Stimulated activated CD4-positive, alpha-beta T cell treated with anti-CD3 and anti-CD28 coated beads, Interleukin-4, amount 100 ng/mL, for 24 hours (primary cell): ENCODE results near the gene AKR1C3.
"Not testable (repeated sequence)": the region's sequence is repeated elsewhere in the genome, so short reads cannot be mapped to it uniquely, and the experiment has no call there.

Experiments
- DNase-seq: peaks from one replicate; pipeline ENCODE4 v3.0.0-alpha.2; 2020

AKR1C3 gene

DNA sequence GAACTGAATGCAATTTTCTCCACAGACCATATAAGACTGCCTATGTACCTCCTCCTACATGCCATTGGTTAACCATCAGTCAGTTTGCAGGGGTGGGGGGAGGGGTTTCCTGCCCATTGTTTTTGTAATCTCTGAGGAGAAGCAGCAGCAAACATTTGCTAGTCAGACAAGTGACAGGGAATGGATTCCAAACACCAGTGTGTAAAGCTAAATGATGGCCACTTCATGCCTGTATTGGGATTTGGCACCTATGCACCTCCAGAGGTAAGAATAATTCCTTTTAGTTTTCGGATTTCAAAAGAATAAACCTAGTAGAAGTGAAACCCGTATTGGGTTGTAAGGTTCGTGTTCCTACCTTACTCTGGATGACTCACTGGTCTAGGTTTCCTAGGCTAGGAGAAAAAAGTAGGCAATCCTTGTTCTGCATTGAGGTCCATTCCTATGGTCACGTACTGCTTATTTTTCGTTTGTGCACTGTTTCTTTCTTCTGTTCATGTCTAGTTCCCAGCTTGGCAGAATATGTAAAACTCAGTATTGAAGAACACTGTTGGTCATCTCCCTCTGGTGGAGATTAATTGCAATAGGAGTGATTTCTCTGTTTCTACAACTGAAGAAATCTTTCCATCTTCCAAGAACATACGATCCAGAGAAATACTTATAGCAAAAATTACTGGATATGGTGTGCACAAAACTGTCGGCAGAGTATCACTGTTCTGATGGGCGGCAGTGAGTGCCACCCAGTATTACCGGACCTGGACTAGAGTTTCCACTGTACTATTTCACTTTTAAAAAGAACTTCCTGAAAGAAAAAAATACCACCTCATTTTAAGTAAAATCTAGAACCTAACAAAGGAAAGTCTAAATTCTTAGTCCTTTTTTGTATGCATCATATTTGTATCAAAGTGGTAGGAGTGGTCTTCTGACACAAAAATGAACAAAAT is at the start of gene AKR1C3:
Gene AKR1C3 (plus strand): TSS at position 150 of the 941 bp plus-strand sequence. CDS start 31 bp downstream, at position 181.
- no peak for DNase-seq

DNA sequence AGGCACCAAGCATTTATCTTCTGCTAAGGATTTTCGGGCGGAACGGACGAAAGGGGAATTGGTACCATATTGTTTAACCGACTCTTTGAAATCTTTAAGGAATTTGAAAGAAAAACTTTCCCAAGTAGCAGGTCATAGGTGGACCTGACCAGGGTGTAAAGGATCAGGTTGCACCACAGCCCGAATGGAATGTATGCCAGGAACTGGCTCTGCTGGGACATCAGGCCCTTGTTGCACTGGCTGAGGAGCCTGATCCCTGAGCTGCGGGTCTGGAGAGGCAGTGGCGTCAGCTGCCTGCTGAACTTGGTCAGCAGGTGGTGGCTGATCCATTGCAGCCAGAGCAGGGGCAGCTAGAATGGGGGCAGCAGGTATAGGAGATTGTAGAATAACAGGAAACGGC is 49.1 kb upstream of the AKR1C3 start:
- DNase-seq = no peak

DNA sequence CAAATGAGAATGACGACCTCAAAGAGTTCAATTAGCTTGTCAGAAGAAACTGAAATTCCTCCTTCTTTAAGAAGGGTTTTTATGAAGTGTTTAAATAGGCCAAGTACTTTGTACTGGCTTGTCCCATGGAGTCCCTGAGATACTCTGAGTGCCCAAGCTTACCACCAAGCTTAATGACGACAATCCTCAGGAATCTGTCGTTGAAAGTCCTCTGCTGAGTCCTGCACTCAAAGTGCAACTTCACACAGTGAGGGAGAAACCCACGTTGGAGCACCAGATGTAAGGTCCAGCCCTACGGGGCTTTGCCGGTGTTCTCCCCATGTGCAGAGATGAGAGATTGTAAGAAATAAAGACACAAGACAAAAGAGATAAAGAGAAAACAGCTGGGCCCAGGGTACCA is 47.8 kb upstream of the AKR1C3 start:
- no peak for DNase-seq

DNA sequence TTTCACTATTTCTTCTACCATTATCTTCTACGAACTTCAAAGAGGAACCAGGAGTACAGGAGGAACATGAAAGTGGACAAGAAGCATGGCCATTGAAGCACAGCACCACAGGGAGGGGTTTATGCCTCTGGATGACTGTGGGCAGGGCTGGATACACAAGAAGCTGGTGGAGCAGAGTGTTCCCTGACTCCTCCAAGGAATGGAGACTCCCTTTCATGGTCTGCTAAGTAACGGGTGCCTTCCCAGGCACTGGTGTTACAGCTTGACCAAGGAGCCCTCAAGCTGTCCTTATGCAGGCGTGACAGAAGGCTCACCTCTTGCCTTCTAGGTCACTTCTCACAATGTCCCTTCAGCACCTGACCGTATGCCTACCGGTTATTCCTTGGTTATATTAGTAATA is 47.2 kb upstream of the AKR1C3 start:
- not testable (repeated sequence) for DNase-seq

DNA sequence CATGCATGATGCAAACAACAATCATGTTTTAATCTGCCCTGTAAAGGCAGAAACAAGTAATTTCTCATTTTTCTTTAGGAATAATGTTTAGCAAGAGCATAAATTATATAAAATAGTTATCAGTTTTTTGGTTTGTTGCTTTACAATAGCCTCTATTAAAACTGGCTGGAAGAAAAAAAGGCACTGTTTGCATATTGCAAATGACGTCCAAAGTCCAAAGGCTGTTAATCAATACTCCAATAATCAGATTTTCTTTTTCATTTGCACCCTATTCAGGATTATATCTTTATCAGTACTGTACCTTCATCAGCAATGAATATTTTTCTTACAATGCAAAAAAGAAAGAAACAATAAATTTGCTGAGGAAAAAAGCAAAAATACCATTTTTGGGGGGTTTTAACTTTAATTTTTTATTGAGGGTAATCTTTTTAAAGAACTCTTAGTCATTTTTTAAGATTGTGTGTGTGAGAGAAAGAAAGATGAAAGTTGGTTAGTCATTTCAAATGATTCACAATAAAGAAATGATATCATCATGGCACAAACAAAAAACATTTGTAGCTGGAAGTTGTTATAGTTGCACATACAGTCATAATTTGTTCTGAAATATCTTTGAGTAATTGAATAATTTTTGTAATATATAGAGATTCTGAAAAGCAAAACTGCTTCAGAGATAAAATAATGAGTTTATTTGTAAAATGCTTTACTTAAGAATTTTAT is 46.1 kb upstream of the AKR1C3 start:
- no peak for DNase-seq

GRCh38 chr10:5052951-5053500 is 41.2 kb upstream of the AKR1C3 start:
- DNase-seq = not testable (repeated sequence)

- not testable (repeated sequence) for DNase-seq
These were observed 39.4 kb upstream of the AKR1C3 start for GRCh38 chr10:5054831-5055230.

GRCh38 chr10:5059267-5059666 is 34.9 kb upstream of the AKR1C3 start:
- not testable (repeated sequence) for DNase-seq

GRCh38 chr10:5060791-5061190 is 33.4 kb upstream of the AKR1C3 start:
- not testable (repeated sequence) for DNase-seq

DNA sequence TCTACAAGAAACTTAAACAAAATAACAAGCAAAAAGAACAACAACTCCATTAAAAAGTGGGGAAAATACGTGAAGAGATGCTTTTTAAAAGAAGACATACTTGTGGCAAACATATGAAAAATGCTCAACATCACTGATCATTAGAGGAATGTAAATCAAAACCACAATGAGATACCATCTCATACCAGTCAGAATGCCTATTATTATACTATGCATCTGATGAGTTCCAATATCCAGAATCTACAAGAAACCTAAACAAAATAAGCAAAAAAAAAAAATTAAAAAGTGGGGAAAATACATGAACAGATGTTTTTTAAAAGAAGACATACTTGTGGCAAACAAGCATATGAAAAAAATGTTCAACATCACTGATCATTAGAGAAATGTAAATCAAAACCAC is 29.6 kb upstream of the AKR1C3 start:
- DNase-seq = no peak

DNA sequence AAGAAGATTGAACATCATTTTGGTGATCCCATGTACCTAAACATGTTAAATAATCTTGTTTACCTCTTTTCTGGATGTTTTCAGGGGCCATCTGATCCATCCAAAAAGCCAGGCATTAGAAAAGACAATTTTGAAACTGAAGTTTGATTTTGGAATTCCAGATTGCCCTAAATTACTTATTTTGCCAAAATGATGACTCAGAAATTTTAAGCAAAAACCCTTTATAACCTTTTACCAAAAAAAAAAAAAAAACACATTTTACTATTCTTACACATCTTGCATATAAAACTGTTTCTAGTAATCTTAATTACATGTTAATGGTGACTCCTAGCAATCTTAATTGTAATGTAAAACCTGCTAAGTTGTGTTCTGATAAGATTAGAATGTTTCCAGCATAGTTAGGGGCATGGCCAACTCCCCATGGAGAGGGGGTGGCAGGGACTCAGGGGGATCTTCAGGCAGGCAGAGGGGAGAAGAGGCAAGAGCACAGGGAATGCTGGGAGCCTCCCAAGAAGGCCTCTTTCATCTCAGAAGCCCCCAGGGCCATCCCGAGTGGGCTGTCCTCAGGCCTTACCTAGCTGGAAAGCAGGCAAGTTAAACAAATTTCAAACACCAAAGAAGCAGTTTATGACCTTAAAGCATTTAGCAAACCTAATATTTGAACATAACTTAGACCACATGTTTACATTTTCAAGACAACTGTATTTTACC is 25.8 kb upstream of the AKR1C3 start:
- DNase-seq = no peak

GRCh38 chr10:5070648-5071410 is 23.4 kb upstream of the AKR1C3 start:
- DNase-seq = no peak

DNA sequence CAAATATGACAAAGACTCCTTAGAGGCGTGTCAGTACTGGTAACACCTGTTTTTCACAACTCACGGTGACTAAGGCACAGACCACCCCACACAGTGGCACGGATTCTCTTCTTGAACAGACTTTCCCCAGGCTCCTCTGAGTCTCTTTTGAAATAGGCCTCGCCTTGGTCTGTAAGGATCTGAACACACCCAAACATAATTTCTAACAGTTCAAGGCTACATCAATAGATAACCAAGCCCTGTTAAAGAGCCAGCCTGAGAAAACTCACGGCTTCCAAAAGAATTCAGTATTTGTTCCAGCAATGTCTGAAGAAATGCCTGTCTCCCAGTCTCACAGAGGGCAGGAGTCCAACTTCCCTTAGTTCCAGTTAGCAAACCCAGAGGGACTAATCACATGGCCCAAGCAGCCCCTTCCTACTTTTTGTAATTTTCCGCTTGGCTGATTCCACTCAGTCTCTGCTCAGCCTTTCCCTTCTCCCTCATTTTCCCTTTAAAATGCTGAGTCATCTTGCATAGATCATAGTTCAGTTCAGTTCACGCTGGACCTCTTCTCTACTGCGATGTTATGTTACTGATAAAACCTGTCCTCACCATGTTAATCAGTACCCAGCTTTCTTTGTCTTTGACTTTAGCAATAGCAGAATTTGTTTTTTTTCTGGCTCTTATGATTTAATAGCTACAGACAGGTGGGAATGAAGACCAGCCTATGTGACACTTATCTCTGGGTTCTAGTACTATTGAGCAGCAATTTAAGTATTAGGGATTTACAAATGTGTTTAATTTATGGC is 22.6 kb upstream of the AKR1C3 start:
- DNase-seq = no peak

GRCh38 chr10:5073659-5074058 is 20.6 kb upstream of the AKR1C3 start:
- no peak for DNase-seq

DNA sequence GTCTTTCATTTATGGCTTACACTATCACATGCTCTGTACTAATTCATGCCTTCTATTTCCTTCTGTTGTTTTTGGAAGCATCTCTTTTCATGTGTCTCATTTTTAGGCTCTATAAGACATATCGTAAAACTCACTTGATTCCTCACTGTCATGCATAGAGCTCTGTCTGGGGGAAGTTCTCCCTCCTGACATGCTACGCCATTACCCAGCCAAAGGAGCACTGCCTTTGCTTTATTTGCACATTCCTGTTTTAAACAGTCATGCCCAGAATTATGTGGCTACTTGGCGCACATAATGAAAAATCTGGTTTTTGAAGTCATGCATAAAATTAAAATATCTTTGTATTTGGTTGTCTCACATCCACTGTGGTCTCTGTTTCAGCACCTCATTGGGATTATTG is 17.6 kb upstream of the AKR1C3 start:
- DNase-seq = no peak

DNA sequence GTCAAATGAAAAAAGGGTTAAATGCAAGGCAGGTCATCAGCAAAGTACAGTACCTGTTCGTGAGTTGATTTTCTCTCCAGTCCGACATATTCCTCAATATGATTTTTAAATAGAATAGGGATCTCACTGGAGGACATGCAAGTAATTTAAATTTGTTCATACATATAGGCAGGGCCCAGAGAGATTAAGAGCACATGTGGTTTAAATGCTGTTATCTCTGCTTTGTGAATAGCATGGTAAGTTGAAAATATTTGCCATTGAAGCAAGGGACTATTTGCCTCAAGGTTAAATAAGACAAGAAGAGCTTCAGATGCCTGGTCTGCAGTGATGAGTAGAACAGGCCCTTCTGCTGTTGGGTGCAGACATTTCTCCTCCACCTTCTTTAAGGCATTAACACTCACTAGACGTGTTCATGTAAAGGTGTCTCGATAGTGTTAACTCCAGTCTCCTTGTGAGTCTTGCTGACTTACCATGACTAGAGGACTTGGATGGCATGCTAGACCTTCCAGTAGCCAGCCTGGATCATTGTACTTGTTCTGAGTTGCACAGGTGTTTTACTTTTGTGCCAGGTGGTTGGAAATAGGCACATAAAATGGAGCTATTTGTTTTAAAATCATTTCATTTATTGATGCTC is 15.6 kb upstream of the AKR1C3 start:
- no peak for DNase-seq

DNA sequence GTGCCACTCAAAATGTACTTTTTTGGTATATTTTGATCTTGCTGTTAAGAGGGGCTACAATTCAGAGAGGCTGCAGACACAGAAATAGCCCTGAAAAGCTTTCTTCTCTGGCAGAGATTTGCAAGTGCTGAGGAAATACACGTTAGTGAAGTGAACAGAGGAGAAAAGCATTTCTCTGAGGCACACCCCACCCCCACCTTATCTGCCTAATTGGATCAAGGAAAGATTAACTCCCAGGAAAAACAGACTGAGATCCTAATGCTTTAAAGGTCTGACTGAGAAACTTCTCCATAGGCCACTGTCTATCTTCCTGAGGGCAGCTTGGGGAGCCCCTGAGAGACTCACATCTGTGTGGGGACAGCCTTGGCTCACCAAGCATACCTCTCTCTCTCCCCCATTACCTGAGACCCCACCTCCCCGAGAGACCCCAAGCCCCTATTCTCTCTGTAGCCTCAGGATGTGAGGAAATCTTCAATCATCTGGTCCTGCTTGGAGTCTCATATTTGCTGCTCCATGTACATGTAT is 14.8 kb upstream of the AKR1C3 start:
- no peak for DNase-seq

DNA sequence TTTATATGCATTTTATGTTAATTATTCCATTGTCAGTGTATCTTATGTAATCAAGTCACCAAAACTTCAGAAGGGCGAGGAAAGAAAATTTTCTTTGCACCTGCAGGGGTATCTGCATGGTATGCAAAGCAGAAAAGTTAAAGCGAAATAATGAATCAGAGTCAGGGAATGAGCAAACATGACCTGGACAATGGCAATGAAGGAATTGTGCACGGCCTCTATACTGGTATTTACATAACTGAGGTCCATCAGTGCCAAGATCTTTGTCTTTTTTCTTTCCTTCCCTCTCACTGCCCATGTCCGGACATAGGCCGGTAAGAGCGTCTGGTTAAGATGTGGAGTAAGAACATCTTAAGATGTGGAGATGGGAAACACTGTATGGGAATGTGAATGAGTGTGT is 14.4 kb upstream of the AKR1C3 start:
- no peak for DNase-seq

DNA sequence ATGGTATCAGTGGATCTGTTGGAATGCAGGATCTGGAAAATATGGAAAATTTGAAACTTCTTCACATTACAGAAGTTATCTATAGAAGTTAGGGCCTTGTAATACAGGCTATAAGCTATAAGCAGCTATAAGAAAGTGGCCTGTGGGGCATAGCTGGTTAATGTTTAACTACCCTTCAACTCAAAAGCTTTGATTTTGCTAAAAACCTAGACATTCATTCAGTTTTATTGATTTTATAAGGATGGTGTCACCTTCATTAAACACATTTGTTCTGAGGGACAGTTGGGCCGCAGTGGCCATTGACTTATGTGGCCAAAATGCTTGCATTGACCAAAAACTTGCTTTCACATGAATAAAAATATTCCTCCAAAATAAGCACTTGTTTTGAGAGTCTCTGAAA is 13.1 kb upstream of the AKR1C3 start:
- DNase-seq = no peak

DNA sequence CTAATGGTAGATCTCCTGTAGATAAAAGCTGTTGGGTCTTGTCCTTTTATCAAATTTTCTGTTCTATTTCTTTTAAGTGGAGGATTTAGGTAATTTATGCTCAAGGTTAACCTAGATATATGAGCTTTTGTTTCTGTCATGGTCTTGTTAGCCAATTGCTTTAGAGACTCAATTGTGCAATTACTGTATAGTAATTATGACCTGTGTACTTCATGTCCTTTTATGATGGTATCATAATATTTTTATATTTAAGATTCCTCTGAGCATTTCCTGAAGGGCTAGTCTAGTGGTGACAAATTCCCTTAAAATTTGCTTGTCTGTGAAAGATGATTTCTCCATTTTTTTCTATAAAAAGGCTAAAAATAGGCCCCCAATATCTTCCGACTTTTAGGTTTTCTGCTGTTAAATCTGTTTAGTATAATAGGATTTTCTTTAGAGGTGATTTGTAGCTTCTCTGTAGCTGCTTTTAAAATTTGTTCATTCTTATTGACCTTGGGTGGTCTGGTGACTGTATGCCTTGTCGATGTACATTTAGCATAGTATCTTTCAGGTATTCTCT is 5.4 kb upstream of the AKR1C3 start:
- no peak for DNase-seq
